ENCODE data around the gene ATP1B3.

DNA sequence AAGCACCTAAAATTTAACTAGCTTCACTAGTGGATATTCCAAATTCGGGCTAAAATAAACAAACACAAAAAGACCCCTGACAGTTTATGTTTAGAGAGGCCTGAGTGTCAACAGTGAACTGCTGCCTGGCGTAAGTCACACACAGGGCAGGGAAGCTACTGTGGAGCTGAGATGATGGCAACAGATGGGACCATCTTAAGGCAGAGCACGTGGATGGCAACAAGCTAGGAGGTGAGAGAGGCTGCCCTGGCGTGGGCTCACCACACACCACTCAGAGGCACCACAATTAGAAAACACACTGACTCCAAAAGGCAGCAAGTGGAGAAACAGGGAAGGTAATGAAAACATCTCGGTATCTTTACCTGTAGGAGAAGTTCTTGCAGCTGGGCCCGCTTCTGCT is 93.3 kb downstream of the ATP1B3 start:
- TF ChIP-seq ZFX (CRISPR knock-in tag; IDR thresholded peaks at IDR 0.05), result no peak
- TF ChIP-seq CREB1 (IDR thresholded peaks at IDR 0.05), result no peak
- no peak for TF ChIP-seq CREB1 (CRISPR knock-in tag; IDR thresholded peaks at IDR 0.05)
- TF ChIP-seq CHD2 (IDR thresholded peaks at IDR 0.05; ENCODE audit: low read depth, low read length), result no peak
- no peak for TF ChIP-seq CTCF (IDR thresholded peaks at IDR 0.05 in 2 of 3, conservative IDR thresholded peaks at IDR 0.05 in 1 of 3; ENCODE audit: insufficient read depth in 2 of 3, low read depth in 1 of 3, low read length in 3 of 3)
- no peak for TF ChIP-seq REST (IDR thresholded peaks at IDR 0.05; ENCODE audit: borderline replicate concordance)
- no peak for TF ChIP-seq REST (CRISPR knock-in tag; IDR thresholded peaks at IDR 0.05; ENCODE audit: low read depth)
- no peak for TF ChIP-seq ZNF24 (IDR thresholded peaks at IDR 0.05)
- TF ChIP-seq ZFP30 (CRISPR knock-in tag; IDR thresholded peaks at IDR 0.05; ENCODE audit: borderline replicate concordance), result no peak
- no peak for TF ChIP-seq GATAD2A (IDR thresholded peaks at IDR 0.05)
- TF ChIP-seq CBX3 (IDR thresholded peaks at IDR 0.05; ENCODE audit: borderline replicate concordance in 1 of 2, low read length in 2 of 2), result no peak
- TF ChIP-seq ZNF197 (CRISPR knock-in tag; IDR thresholded peaks at IDR 0.05; ENCODE audit: low read depth), result no peak
- no peak for TF ChIP-seq ZNF146 (CRISPR knock-in tag; IDR thresholded peaks at IDR 0.05; ENCODE audit: unreplicated experiment)
- TF ChIP-seq ATF7 (IDR thresholded peaks at IDR 0.05), result no peak
